Left lung (tissue), 10 donors: ENCODE data around the gene GET4. TPM values are rescaled to one million over a fixed set of nuclear protein-coding genes. Genes with fewer than 3 reads are reported as not detected.
A peak's percentile ranks its signal among the peaks of the same experiment; 100 is the strongest.

Experiments used
- ATAC-seq: fragments of 200-7000 bp; cut with Tn5 transposase; one replicate; pipeline ENCODE4 v1.9.1; 2020; ENCODE audit warnings: moderate library complexity
- DNase-seq, 4 donors: peaks; one replicate each; pipeline ENCODE4 v3.0.0-alpha.2; 2013 to 2020
- H3K27ac ChIP-seq, 2 donors: fragments of 200-600 bp; sonication (generic) in 1 of 2; one replicate each; pipeline versions ENCODE4 v1.5.0 to v1.8.0; 2020 to 2021
- H3K27me3 ChIP-seq, 2 donors: fragments of 200-600 bp; sonication (generic) in 1 of 2; one replicate each; pipeline versions ENCODE4 v1.5.0 to v1.8.0; 2020 to 2021
- H3K36me3 ChIP-seq, 2 donors: fragments of 200-600 bp; sonication (generic) in 1 of 2; one replicate each; pipeline versions ENCODE4 v1.5.0 to v1.8.0; 2020 to 2021
- H3K4me1 ChIP-seq, 2 donors: fragments of 200-600 bp; one replicate each; pipeline ENCODE4 v1.8.0; 2021
- H3K4me3 ChIP-seq, 2 donors: fragments of 200-600 bp; sonication (generic) in 1 of 2; one replicate each; pipeline versions ENCODE4 v1.5.0 to v1.8.0; 2020 to 2021; ENCODE audit warnings: mild to moderate bottlenecking in 1 of 2
- H3K9me3 ChIP-seq, 2 donors: fragments of 200-600 bp; sonication (generic) in 1 of 2; one replicate each; pipeline versions ENCODE4 v1.5.0 to v1.8.0; 2020 to 2021
- intact Hi-C, 2 donors: fragments of 100-400 bp; cut with DNase I; formaldehyde crosslinking; loops; one replicate each; pipeline versions ENCODE4 v1.11.2 to v1.14.2; 2022
- polyA plus RNA-seq, 6 donors: library from polyadenylated mRNA; unstranded; fragments of 120-200 nt; gene quantifications; one replicate each; pipeline ENCODE4 v1.2.1, GENCODE V29; 2013; ENCODE audit not compliant: insufficient read length in 6 of 6
- total RNA-seq, 2 donors: library from RNA; stranded (reverse); fragmentation: NEBNext Ultra II Directional; extraction: Animal tissue kit (Norgen Biotek cat#: 25700); gene quantifications; one replicate each; pipeline ENCODE4 v1.2.1, GENCODE V29; 2021
- TF ChIP-seq, protein P1 (sequence below), 2 donors: fragments of 200-600 bp; sonication (generic) in 1 of 2; IDR thresholded peaks; one replicate each; pipeline versions ENCODE4 v1.5.0 to v1.8.0; 2021; ENCODE audit warnings: antibody characterized with exemption in 2 of 2
- donor health status: DM: no; HTN: yes; CAD: no.
- donor health status: DM: no; HTN: no; CAD: no.

The GET4 gene
- total and polyA plus RNA-seq, 8 donors: 25.0 to 39.0 (median 31.1) TPM

DNA sequence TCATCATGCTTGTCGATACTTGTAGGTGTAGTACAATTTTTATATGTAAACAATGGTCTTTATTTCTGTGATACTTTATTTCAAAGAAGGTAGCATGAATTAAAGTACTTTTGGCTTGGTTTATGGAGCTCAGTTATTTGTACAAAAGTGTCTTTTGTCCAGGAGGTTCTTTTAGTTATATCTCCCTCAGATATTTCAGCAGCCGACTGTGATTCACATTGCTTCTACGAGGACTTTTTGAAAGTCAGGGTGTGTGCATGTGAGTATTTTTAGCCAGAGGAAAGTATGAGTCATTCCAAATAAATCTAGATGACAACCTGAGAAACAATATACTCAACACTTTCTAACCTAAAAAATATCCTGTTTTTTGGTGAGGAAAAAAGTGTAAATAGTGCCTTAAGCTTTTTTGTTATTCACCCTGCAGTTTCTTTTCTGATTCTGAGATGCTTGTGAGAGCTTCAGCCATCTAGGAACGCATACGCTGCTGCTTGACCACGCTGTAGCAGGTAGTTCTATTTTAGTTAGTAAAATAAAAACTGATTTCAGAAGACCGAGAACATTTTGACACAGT lies 44.7 kb upstream of the GET4 start:
- Histone ChIP-seq H3K4me3 (no peak overlapping the region), H3K27me3 (no peaks in the 10 kb centered on the region), H3K4me1 (peaks cover 12 to 49% of the 10 kb centered on the region in 2 donors), H3K36me3 (peaks cover 0 to 8% of the 10 kb centered on the region in 2 donors), H3K27ac (peak overlapping the region; percentile 90 to 94), H3K9me3 (no peaks in the 10 kb centered on the region)
- TF ChIP-seq, protein P1, sequence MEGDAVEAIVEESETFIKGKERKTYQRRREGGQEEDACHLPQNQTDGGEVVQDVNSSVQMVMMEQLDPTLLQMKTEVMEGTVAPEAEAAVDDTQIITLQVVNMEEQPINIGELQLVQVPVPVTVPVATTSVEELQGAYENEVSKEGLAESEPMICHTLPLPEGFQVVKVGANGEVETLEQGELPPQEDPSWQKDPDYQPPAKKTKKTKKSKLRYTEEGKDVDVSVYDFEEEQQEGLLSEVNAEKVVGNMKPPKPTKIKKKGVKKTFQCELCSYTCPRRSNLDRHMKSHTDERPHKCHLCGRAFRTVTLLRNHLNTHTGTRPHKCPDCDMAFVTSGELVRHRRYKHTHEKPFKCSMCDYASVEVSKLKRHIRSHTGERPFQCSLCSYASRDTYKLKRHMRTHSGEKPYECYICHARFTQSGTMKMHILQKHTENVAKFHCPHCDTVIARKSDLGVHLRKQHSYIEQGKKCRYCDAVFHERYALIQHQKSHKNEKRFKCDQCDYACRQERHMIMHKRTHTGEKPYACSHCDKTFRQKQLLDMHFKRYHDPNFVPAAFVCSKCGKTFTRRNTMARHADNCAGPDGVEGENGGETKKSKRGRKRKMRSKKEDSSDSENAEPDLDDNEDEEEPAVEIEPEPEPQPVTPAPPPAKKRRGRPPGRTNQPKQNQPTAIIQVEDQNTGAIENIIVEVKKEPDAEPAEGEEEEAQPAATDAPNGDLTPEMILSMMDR (IDR thresholded peaks at IDR 0.05): no peak
- ATAC-seq: peak; percentile 86
- intact Hi-C loops: no loop called here
- peak in 2 of 4 donors; percentile 23 to 59 for DNase-seq

DNA sequence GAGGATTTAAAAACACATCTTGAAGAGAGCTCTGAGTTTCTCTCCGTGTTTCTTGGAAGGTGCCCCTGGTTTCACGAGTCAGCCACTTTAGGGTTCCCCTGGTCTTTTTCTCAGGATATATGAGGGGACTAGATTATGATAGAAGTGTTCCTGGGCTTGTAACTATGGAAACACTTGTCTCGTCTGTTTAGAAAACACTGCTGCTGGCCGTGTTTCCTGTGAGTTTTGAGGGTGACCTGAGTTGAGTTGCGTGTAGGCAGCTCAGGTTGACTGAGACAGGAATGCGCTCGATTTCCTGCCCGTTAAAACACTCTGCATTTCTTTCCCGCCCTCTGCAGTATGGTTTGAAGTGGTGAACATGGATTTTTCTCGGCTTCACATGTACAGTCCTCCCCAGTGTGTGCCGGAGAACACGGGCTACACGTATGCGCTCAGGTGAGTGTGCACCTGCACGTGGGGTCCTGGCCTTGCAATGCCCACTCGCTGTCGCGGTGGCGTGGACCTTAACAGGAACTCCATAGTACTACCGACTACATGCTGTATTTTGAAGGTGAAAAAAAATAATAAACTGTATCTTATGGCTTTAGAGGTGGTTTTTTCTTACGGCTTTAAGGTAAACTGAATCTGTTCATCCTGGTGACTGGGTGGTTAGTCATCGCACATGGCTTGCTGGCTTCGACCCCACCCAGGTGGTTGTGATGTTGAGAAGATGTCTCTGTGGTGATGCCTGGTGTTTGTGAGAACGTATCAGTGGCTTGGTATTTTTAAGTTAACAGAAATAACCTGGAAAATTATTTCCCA lies 44.0 kb upstream of the GET4 start, which contains the start of gene SUN1:
TSS of gene SUN1 (plus strand) at position 310 of the 801 bp plus-strand sequence. CDS start at position 359, 49 bp downstream.
- intact Hi-C loops: no loop called here
- Histone ChIP-seq H3K4me1 (peaks cover 12 to 50% of the 10 kb centered on the region in 2 donors), H3K4me3 (no peak within 1 kb of the TSS)

DNA sequence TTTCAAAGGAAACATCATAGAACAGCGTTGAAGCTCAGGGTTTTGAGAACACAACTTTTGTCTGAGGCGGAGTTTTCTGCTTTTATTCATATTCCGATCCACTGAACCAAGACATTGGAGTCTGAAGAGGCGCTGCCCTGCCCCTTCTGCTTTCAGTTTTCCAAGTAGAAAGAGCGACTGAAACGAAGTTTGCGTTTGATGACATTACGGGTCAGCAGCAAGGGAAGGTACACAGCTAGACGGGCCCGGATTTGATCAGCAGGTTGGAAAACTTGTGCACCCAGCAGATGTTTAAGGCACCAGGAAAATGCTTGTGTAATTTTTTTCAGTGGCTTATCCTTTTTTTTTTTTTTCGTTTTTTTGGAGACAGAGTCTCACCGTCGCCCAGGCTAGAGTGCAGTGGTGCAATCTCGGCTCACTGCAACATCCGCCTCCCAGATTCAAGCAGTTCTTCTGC lies 43.4 kb upstream of the GET4 start:
- peak overlapping the region; percentile 90 to 94 for H3K27ac ChIP-seq
- no peaks in the 10 kb centered on the region for H3K9me3 ChIP-seq
- peaks cover 0 to 8% of the 10 kb centered on the region in 2 donors for H3K36me3 ChIP-seq
- TF ChIP-seq, protein P1 (IDR thresholded peaks at IDR 0.05): no peak
- peaks cover 12 to 50% of the 10 kb centered on the region in 2 donors for H3K4me1 ChIP-seq
- intact Hi-C loops: no loop called here
- no peak overlapping the region for H3K4me3 ChIP-seq
- H3K27me3 ChIP-seq: no peaks in the 10 kb centered on the region
- DNase-seq: peak in 1 of 4 donors; percentile 5
- no peak for ATAC-seq

More for the DNA sequence above, 44.0 kb upstream of the GET4 start, which contains the start of gene SUN1:
- Histone ChIP-seq H3K27ac (peak within 1 kb of the TSS; percentile 90 to 94), H3K36me3 (peaks cover 0 to 8% of the 10 kb centered on the region in 2 donors), H3K9me3 (no peaks in the 10 kb centered on the region), H3K27me3 (no peaks in the 10 kb centered on the region)
- DNase-seq (peak; percentile 28 to 62 (median 59)), ATAC-seq (peak; percentile 81)
- TF ChIP-seq, protein P1 (IDR thresholded peaks at IDR 0.05): no peak

DNA sequence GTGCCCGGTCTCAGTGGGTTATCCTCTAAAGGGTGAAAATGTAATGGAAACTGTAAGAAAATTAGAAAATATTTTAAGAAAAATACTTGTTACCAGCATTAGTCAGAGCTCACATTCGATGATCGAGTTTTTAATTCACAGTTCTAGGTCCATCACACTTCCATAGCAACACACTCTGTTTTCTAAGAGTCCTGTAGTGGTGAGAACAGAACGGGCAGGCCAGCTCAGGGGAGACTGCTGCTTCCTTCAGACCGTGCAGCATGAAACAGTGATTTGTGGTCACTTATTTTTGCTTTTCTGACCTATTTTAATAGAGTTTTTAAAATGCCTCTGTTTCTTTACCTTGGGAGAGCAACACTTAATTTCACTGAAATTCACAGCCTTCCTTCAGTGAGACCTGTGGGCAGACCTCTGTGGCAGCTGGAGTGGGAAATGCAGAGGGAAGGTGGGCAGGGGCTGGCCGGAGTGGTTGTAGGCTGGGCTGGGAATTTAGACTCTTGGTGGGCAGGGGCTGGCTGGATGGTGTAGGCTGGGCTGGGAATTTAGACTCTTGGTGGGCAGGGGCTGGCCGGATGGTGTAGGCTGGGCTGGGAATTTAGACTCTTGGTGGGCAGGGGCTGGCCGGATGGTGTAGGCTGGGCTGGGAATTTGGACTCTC lies 42.6 kb upstream of the GET4 start:
- DNase-seq (peak in 1 of 4 donors; percentile 37), ATAC-seq (no peak)
- TF ChIP-seq, protein P1 (IDR thresholded peaks at IDR 0.05): no peak
- Histone ChIP-seq H3K9me3 (no peaks in the 10 kb centered on the region), H3K36me3 (peaks cover 0 to 10% of the 10 kb centered on the region in 2 donors), H3K4me1 (peaks cover 12 to 50% of the 10 kb centered on the region in 2 donors), H3K4me3 (no peak overlapping the region), H3K27me3 (no peaks in the 10 kb centered on the region), H3K27ac (no peak overlapping the region)
- intact Hi-C loops: no loop called here
